GM12872 (cell line): ENCODE results near the gene ZNF646.

Experiments used
- CTCF ChIP-seq: IDR thresholded peaks from 3 replicates; pipeline ENCODE4 v1.5.1; 2011; ENCODE audit warnings: low read depth, mild to moderate bottlenecking, low read length, moderate library complexity; ENCODE audit not compliant: insufficient read depth

The ZNF646 gene

GRCh38 chr16:31086629-31086906 lies 12.3 kb downstream of the ZNF646 start:
- no peak for TF ChIP-seq CTCF

GRCh38 chr16:31087481-31087880 lies 13.3 kb downstream of the ZNF646 start:
- TF ChIP-seq CTCF: no peak

GRCh38 chr16:31087971-31088370 lies 13.7 kb downstream of the ZNF646 start:
- no peak for TF ChIP-seq CTCF

GRCh38 chr16:31088459-31089183 lies 14.4 kb downstream of the ZNF646 start, which contains the start of gene PRSS53:
Gene PRSS53, minus strand, starts transcription at chr16:31088943. Its CDS starts 134 bp downstream, at chr16:31088809.
- TF ChIP-seq CTCF: no peak

- TF ChIP-seq CTCF: no peak
Measured at GRCh38 chr16:31089199-31089598, 15.0 kb downstream of the ZNF646 start.

- no peak for TF ChIP-seq CTCF
Measured at GRCh38 chr16:31090540-31090939, 16.3 kb downstream of the ZNF646 start.

- no peak for TF ChIP-seq CTCF
Measured at GRCh38 chr16:31092330-31092729, 18.1 kb downstream of the ZNF646 start.
